ENCODE measurements around the gene ATP13A3.
A peak's percentile ranks its signal among the peaks of the same experiment; 100 is the strongest.

ATP13A3 gene

DNA sequence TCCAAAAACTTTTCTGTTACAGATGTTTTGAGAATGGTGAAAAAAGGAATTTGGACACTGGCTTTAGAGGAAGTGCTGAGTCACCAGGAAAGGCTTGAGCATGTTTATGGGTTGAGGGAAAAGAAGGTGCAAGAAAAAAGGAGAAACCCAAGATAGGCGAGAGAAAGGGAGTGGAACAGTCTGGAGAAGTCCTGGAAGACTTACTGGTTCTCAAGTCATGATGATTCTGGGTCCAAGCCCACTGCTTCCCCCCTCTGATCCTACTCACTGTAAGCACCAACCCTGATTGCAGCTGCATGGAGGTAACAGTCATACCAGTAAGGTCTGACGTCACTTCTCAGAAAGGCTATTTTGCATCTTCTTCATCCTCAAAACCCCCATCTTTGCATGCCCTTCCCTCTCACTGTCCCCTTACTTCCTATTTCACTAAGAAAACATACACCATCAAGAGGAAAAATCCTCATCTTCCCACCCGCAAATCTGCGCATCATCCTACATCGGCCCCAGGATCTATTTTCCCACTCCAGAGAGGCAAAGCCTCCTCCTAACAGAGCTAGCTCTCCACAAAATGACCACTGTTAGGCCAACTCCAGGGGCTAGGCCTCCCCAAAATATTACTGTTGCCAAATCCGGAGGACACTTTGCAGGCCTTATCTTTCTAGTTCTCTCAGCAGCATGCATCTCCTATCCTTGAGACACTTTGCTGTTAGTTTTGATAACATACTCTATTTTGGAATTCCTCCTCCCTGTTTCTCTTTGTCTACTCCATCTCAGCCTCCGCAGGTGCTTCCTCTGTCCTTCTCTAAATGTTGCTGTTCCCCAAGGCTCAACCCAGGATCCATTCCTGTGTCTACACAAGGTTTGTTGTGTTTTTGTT lies 3.2 kb upstream of the ATP13A3 start:
- TF ChIP-seq, protein P1, sequence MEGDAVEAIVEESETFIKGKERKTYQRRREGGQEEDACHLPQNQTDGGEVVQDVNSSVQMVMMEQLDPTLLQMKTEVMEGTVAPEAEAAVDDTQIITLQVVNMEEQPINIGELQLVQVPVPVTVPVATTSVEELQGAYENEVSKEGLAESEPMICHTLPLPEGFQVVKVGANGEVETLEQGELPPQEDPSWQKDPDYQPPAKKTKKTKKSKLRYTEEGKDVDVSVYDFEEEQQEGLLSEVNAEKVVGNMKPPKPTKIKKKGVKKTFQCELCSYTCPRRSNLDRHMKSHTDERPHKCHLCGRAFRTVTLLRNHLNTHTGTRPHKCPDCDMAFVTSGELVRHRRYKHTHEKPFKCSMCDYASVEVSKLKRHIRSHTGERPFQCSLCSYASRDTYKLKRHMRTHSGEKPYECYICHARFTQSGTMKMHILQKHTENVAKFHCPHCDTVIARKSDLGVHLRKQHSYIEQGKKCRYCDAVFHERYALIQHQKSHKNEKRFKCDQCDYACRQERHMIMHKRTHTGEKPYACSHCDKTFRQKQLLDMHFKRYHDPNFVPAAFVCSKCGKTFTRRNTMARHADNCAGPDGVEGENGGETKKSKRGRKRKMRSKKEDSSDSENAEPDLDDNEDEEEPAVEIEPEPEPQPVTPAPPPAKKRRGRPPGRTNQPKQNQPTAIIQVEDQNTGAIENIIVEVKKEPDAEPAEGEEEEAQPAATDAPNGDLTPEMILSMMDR (IDR thresholded peaks at IDR 0.05; ENCODE audit: insufficient read depth, low read depth, low read length, missing control alignments): no peak
- H3K4me3 ChIP-seq (ENCODE audit: low read length): no peak overlapping the region

DNA sequence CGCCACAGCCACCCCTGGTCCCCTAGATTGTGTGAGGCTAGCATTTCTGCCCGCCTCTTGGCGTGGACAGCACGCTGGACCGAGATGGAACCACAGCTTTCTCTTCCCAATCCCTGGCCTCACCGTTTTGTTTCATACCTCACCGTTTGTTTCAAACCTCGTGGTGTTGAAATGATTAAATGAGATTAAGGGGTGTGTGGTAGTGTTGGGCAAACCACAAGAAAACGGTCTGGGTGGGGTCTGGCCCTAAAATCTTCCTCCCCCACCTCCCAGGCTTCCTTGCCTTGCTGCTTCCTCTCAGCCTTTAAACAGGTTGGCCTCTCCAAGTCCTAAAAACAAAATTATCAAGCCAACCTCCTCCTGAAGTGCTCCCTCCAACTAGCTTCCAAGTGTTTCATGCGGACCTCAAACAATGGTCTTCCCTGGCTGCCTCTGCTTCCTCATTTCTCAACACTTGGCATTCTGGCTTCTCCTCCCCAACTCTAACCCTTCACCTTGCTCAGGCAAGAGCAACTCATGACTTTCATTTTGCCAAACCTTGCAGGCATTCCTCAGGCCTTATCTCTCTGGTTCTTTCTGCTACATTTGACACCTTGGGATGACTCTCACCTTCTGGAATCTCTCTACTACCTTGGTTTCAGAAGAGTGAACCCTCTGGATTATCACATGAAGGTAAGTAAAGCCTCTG lies 1.4 kb upstream of the ATP13A3 start:
- H3K4me3 ChIP-seq (ENCODE audit: low read length): no peak overlapping the region
- DNase-seq (ENCODE audit: low read depth): peak; percentile 84

More for the DNA sequence above, 3.2 kb upstream of the ATP13A3 start:
- DNase-seq (ENCODE audit: low read depth): peak; percentile 41

DNA sequence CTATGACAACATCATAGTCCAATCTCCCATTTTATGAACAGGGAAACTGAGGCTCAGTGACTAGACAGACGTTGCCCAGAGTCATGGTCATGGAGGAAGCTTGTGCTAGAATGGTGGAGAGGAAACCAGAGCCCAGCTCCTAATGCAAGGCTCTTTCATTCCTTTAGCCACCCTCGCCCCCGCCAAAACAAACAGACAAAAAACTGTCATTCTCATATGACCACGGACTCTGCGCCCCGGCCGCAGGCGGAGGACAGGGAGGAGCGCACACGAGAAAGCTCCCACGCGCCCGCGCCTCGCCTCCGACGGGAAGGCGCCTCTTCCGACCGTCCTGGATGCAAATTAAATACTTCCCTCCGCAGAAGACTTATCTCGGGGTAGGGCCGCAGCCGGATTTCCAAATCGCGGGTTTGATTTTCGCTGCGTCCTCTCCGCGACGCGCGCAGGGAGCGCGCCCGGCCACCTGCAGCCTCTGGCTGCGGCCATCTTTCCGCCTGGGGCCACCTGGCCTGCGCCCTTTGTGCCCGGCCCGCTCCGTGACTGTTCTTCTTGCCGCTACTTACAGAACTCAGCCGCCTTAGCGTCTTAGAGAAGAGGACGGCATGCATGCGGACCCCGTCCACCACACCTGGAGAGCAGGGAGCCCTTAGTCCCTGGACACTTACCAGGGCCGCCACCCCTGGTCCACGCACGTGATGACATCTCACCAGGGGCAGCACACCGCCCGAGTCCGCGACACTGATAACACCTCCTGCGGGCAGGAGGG lies 670 bp upstream of the ATP13A3 start:
- peak; percentile 26 for DNase-seq (ENCODE audit: low read depth)
- H3K4me3 ChIP-seq (ENCODE audit: low read length): peak overlapping the region; percentile 31
- TF ChIP-seq, protein P1 (IDR thresholded peaks at IDR 0.05; ENCODE audit: insufficient read depth, low read depth, low read length, missing control alignments): no peak

More for the DNA sequence above, 1.4 kb upstream of the ATP13A3 start:
- TF ChIP-seq, protein P1 (IDR thresholded peaks at IDR 0.05; ENCODE audit: insufficient read depth, low read depth, low read length, missing control alignments): no peak

DNA sequence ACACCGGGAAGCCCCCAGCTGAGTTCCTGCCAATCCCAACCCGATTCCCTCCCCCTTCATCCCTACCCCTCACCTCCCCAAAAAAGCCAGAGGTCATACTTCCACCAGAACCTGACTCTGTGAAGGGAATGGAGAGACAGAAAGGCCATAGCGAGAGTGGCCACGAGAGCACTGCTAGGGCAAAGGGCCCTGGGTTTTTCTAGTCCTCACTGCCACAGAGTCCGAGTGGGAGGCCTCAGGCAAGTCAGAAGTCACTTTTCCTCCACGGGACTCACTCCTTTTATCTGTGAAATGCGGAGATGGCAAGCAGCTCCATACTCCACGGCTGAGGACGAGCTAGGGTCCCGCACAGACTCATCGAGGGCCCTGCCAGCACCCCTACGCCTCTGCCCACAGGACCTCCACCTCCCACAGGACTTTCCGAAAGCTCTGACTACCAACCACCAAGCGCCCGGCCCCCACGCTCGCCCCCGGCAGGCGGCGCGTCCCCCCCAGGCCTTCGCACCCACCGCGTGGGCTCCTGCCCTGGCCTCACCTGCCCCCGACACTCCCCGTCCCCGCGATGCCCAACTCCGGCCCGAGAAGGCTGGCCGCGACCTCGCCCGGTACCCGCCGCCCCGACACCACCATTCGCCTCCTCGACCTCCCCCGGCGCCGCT lies 792 bp downstream of the ATP13A3 start:
- TF ChIP-seq, protein P1 (IDR thresholded peaks at IDR 0.05; ENCODE audit: insufficient read depth, low read depth, low read length, missing control alignments): no peak
- DNase-seq (ENCODE audit: low read depth): peak; percentile 18
- peak overlapping the region; percentile 76 for H3K4me3 ChIP-seq (ENCODE audit: low read length)

DNA sequence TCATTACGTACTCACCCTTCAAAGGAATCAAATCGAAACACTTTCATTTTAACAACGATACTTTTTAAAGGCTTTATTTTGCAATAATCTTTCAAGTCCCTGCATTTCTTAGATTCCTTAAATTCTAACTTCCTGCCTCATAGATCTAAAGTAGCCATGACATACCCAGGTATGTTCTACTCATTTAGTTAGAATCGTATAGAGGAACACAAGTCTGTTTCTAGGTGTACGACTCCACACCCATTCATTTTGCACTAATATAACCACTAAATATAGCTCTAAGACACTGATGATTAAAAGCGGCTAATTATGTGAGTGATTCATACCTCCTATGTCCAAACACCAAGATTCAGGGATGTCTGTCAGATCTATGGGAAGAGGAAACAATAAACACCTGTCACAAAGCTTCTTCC lies 1.3 kb downstream of the ATP13A3 start:
- DNase-seq (ENCODE audit: low read depth): peak; percentile 58
- peak overlapping the region; percentile 76 for H3K4me3 ChIP-seq (ENCODE audit: low read length)

DNA sequence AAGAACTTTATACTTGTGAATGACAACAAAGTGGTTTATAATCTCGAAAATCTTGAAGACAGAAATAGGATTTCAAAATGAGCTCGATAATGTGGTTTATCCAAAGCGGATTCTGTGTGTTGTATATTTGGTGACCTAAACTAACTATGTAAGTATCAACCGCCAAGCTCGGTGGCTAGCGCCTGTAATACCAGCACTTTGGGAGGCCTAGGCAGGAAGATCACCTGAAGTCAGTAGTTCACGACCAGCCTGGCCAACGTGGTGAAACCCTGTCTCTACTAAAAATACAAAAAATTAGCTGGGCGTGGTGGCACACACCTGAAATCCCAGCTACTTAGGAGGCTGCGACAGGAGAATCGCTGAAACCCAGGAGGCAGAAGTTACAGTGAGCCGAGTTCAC lies 2.2 kb downstream of the ATP13A3 start:
- TF ChIP-seq, protein P1 (IDR thresholded peaks at IDR 0.05; ENCODE audit: insufficient read depth, low read depth, low read length, missing control alignments): no peak
- no peak overlapping the region for H3K4me3 ChIP-seq (ENCODE audit: low read length)
- no peak for DNase-seq (ENCODE audit: low read depth)

More for the DNA sequence above, 1.3 kb downstream of the ATP13A3 start:
- TF ChIP-seq, protein P1 (IDR thresholded peaks at IDR 0.05; ENCODE audit: insufficient read depth, low read depth, low read length, missing control alignments): no peak
